PC-9 (cell line): ENCODE data around the gene OS9. TPM values are rescaled to one million over a fixed set of nuclear protein-coding genes. Genes with fewer than 3 reads are reported as not detected.

Source experiments
- BruUV-seq: library from RNA; stranded (reverse); fragments of 400-500 nt; replicated peaks from 2 replicates; lab custom pipeline; 2021; lab: Mats Ljungman, UMichigan
- CTCF ChIA-PET: fragments of 300-600 bp; sonication (Branson Sonifier 250); formaldehyde crosslinking; loops from one replicate; lab custom pipeline; 2022; ENCODE audit warnings: antibody characterized with exemption; lab: Charles Lee
- POLR2A ChIA-PET: fragments of 300-600 bp; sonication (Branson Sonifier 250); formaldehyde crosslinking; loops from one replicate; lab custom pipeline; 2022; ENCODE audit warnings: antibody characterized with exemption; ENCODE audit not compliant: unreplicated experiment; lab: Charles Lee
- DNase-seq, 2 experiments: peaks; one replicate each; pipeline versions ENCODE4 v3.0.0 to v3.0.0-alpha.2; 2015 to 2022; ENCODE audit warnings: mixed read lengths in 1 of 2
- H2AFZ ChIP-seq: fragments of 200-600 bp; sonication (generic); 2 replicates; pipeline ENCODE4 v1.8.1; 2017; ENCODE audit warnings: antibody characterized with exemption
- H3F3A ChIP-seq: fragments of 200-600 bp; sonication (generic); 2 replicates; pipeline ENCODE4 v1.8.1; 2017; ENCODE audit warnings: antibody characterized with exemption, mild to moderate bottlenecking, low read depth; ENCODE audit not compliant: insufficient read depth
- H3K27ac ChIP-seq: fragments of 200-600 bp; sonication (generic); 2 replicates; pipeline ENCODE4 v1.6.1; 2016; ENCODE audit warnings: mixed run types
- H3K27me3 ChIP-seq: fragments of 200-600 bp; sonication (generic); 2 replicates; pipeline ENCODE4 v1.6.1; 2016; ENCODE audit warnings: low read depth, mixed run types; ENCODE audit not compliant: insufficient read depth
- H3K36me3 ChIP-seq: fragments of 200-600 bp; sonication (generic); 2 replicates; pipeline ENCODE4 v1.6.1; 2016; ENCODE audit warnings: low read depth, mixed run types
- H3K4me1 ChIP-seq: fragments of 200-600 bp; sonication (generic); replicated peaks from 2 replicates; pipeline ENCODE4 v1.6.1; 2016; ENCODE audit warnings: mixed run types; ENCODE audit not compliant: insufficient read depth
- H3K4me2 ChIP-seq: fragments of 200-600 bp; sonication (generic); 2 replicates; pipeline ENCODE4 v1.6.1; 2017; ENCODE audit warnings: mixed run types
- H3K4me3 ChIP-seq: fragments of 200-600 bp; sonication (generic); 2 replicates; pipeline ENCODE4 v1.6.1; 2016; ENCODE audit warnings: mixed run types
- H3K79me2 ChIP-seq: fragments of 200-600 bp; sonication (generic); 2 replicates; pipeline ENCODE4 v1.6.1; 2017; ENCODE audit warnings: low read depth, mixed run types
- H3K9me2 ChIP-seq: fragments of 200-600 bp; sonication (generic); 2 replicates; pipeline ENCODE4 v1.8.1; 2017; ENCODE audit warnings: mild to moderate bottlenecking; ENCODE audit not compliant: insufficient read depth
- H3K9me3 ChIP-seq: fragments of 200-600 bp; sonication (generic); 2 replicates; pipeline ENCODE4 v1.8.1; 2016; ENCODE audit warnings: low read depth; ENCODE audit not compliant: insufficient read depth
- H4K20me1 ChIP-seq: fragments of 200-600 bp; sonication (generic); 2 replicates; pipeline ENCODE4 v1.8.1; 2017; ENCODE audit not compliant: insufficient read depth
- EZH2 ChIP-seq: fragments of 200-600 bp; sonication (generic); IDR thresholded peaks from 2 replicates; pipeline ENCODE4 v1.8.0; 2017; ENCODE audit warnings: antibody characterized with exemption, low read depth
- intact Hi-C: fragments of 100-400 bp; cut with micrococcal nuclease; formaldehyde crosslinking; loops from one replicate; pipeline ENCODE4 v1.10.0; 2022; ENCODE audit not compliant: unreplicated experiment
- total RNA-seq: library from RNA; stranded (reverse); gene quantifications from 2 replicates; pipeline ENCODE4 v1.2.3, GENCODE V29; 2021
- TF ChIP-seq, protein P1 (sequence below): fragments of 200-600 bp; sonication (generic); conservative IDR thresholded peaks from 2 replicates; pipeline ENCODE4 v1.6.1; 2017; ENCODE audit warnings: mixed run types, antibody characterized with exemption, mild to moderate bottlenecking, moderate library complexity

The OS9 gene
- total RNA-seq, 1 experiment from 2014 or later: 96.7 TPM

DNA sequence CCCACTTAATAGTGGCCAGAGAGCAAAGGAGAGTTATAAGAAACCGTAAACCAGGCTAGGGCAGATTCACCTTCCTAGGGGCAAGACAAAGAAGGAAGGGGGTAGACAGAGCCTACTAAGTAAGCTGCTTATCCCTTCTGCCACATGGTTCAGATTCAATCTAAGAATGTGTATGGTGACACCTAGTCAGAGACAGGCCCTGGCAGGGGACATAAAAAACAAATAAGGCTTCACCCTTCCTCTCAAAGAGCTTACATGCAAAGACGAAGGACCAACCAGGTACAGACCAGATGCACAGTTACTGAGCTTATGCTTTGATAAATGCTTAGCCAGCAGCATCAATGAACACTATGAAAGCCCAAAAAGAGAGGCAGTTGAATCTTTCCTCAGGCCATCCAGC is 68.5 kb downstream of the OS9 start:
- POLR2A ChIA-PET: no interaction called here

DNA sequence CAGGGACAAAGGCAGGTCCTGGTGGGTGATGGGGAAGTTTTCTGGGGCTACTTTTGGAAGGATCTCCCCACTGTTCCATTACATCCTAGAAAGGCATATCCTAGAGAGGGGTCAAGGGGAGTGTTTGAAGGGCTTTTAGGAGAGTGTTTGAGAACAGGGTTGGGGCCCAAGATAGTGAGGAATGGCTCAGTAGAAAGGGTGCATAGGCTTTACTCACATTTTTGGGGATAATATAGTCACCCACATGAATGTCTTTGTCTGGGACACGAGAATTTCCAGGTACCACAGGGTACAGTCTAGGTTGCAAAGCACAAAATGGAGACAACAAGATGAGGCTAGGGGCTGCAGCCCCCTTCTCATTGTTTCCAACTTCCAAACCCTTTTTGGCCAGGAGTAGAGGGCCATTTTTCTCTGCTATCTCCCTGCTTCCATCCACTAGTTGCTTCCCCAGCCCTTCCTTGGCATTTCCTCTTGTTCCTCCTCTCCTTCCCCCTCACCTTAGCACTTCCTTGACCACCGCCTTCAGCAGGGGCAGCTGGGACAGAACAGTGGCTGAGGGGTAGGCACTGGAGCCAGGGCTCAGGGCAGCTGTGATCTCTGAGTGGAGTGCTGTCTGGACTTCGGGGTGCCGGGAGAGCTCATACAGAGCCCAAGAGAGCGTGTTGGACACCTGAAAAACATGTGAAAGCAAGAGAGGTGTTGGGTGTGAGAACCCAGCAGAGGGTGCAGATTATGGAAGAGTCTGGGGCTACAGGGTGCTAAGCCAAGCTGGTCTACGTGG is 70.1 kb downstream of the OS9 start:
- Histone ChIP-seq H3K36me3 (no peaks in the 10 kb centered on the region), H4K20me1 (no peaks in the 10 kb centered on the region; the same call in none of the 2 replicates), H3K27ac (no peak overlapping the region), H3K4me1 (no peaks in the 10 kb centered on the region), H3K27me3 (peaks cover 33% of the 10 kb centered on the region), H3K79me2 (no peaks in the 10 kb centered on the region), H3F3A (peaks cover 4% of the 10 kb centered on the region; the same call in 1 of the 2 replicates), H3K4me3 (no peak overlapping the region), H3K9me3 (no peaks in the 10 kb centered on the region), H3K4me2 (no peak overlapping the region), H2AFZ (no peak overlapping the region), H3K9me2 (no peaks in the 10 kb centered on the region)
- POLR2A ChIA-PET: no interaction called here
- BruUV-seq: no TSS peak
- CTCF ChIA-PET: no interaction called here
- intact Hi-C loops: no loop called here
- no peak for DNase-seq
- TF ChIP-seq, protein P1, sequence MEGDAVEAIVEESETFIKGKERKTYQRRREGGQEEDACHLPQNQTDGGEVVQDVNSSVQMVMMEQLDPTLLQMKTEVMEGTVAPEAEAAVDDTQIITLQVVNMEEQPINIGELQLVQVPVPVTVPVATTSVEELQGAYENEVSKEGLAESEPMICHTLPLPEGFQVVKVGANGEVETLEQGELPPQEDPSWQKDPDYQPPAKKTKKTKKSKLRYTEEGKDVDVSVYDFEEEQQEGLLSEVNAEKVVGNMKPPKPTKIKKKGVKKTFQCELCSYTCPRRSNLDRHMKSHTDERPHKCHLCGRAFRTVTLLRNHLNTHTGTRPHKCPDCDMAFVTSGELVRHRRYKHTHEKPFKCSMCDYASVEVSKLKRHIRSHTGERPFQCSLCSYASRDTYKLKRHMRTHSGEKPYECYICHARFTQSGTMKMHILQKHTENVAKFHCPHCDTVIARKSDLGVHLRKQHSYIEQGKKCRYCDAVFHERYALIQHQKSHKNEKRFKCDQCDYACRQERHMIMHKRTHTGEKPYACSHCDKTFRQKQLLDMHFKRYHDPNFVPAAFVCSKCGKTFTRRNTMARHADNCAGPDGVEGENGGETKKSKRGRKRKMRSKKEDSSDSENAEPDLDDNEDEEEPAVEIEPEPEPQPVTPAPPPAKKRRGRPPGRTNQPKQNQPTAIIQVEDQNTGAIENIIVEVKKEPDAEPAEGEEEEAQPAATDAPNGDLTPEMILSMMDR: no peak

More for the DNA sequence above, 68.5 kb downstream of the OS9 start:
- Histone ChIP-seq H4K20me1 (no peaks in the 10 kb centered on the region; the same call in none of the 2 replicates), H3K27ac (no peak overlapping the region), H2AFZ (no peak overlapping the region), H3K27me3 (peaks cover 33% of the 10 kb centered on the region), H3K4me2 (no peak overlapping the region), H3K79me2 (no peaks in the 10 kb centered on the region), H3K4me3 (no peak overlapping the region), H3K36me3 (no peaks in the 10 kb centered on the region), H3K9me2 (no peaks in the 10 kb centered on the region), H3F3A (peaks cover 2% of the 10 kb centered on the region; the same call in 1 of the 2 replicates), H3K4me1 (no peaks in the 10 kb centered on the region), H3K9me3 (no peaks in the 10 kb centered on the region)
- BruUV-seq: no TSS peak
- no peak for TF ChIP-seq EZH2
- TF ChIP-seq, protein P1: no peak
- CTCF ChIA-PET: no interaction called here
- DNase-seq: no peak
- intact Hi-C loops: no loop called here

DNA sequence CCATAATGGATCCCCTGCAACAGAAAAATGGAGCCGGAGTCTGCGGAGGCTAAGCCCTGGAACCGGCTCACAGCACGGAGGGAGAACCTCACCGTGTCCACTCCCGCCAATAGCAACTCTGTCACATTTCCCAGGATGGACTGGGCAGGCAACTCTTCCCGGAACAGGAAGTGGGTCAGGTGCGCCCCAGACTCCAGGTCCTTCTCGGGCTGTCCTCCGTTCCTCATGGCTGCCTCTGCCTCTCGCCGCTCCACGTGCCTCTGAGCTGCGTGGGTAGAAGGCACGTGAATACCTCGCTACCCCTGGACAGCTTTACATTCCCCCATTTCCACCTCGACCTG is 70.7 kb downstream of the OS9 start:
- peak overlapping the region; percentile 51 for H3K4me2 ChIP-seq
- no peak for DNase-seq
- H3K4me1 ChIP-seq: no peaks in the 10 kb centered on the region
- BruUV-seq: no TSS peak
- H3K27ac ChIP-seq: no peak overlapping the region
- no peaks in the 10 kb centered on the region; the same call in 1 of the 2 replicates for H4K20me1 ChIP-seq
- no peak overlapping the region for H2AFZ ChIP-seq
- no peaks in the 10 kb centered on the region for H3K36me3 ChIP-seq
- no peak overlapping the region for H3K4me3 ChIP-seq
- CTCF ChIA-PET: no interaction called here
- TF ChIP-seq, protein P1: no peak
- no peak for TF ChIP-seq EZH2
- peaks cover 4% of the 10 kb centered on the region; the same call in 1 of the 2 replicates for H3F3A ChIP-seq
- POLR2A ChIA-PET: no interaction called here
- no peaks in the 10 kb centered on the region for H3K79me2 ChIP-seq
- no peaks in the 10 kb centered on the region for H3K9me3 ChIP-seq
- intact Hi-C loops: no loop called here
- peaks cover 33% of the 10 kb centered on the region for H3K27me3 ChIP-seq
- no peaks in the 10 kb centered on the region for H3K9me2 ChIP-seq
